GM18502 (cell line): Measurements from ENCODE around the gene NET1.
"Not testable (repeated sequence)": the region's sequence is repeated elsewhere in the genome, so short reads cannot be mapped to it uniquely, and the experiment has no call there.

Source experiments
- ATAC-seq: cut with Tn5 transposase; IDR thresholded peaks from one replicate; pipeline ENCODE4 v1.9.1; 2021; ENCODE audit warnings: mild to moderate bottlenecking; ENCODE audit not compliant: unreplicated experiment, poor library complexity

NET1 gene, protein sequence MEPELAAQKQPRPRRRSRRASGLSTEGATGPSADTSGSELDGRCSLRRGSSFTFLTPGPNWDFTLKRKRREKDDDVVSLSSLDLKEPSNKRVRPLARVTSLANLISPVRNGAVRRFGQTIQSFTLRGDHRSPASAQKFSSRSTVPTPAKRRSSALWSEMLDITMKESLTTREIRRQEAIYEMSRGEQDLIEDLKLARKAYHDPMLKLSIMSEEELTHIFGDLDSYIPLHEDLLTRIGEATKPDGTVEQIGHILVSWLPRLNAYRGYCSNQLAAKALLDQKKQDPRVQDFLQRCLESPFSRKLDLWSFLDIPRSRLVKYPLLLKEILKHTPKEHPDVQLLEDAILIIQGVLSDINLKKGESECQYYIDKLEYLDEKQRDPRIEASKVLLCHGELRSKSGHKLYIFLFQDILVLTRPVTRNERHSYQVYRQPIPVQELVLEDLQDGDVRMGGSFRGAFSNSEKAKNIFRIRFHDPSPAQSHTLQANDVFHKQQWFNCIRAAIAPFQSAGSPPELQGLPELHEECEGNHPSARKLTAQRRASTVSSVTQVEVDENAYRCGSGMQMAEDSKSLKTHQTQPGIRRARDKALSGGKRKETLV

DNA sequence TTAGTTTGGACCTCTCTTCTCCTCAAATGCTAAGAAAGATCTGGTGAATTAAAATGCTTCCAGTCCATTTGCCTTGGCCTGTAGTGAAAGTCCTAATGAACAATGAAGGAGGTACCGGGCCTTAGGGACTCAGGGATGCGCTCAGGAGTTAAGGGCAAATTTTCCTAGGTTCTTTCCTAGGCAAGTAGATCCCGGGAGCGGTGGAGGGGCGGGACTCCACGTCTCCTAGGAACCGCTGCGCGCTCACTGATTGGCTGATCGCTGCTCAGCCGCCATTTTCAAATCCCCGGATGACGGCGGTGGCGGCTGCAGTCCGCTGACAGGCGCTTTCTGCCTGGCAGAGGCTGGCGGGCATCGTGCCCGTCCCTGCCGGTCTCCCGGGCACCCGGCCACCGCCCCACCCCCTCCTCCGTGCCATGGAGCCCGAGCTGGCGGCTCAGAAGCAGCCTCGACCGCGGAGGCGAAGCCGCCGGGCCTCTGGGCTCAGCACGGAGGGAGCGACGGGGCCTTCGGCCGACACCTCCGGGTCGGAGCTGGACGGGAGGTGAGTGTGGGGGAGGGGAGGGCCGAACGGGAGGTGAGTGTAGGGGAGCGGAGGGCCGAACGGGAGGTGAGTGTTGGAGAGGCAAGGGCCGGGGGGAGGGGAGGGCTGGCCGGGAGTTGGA lies at the start of gene NET1:
NET1 (plus strand) TSS at position 281 of the 665 bp plus-strand sequence; CDS start at position 417, 136 bp downstream.
- peak; percentile 98 for ATAC-seq

DNA sequence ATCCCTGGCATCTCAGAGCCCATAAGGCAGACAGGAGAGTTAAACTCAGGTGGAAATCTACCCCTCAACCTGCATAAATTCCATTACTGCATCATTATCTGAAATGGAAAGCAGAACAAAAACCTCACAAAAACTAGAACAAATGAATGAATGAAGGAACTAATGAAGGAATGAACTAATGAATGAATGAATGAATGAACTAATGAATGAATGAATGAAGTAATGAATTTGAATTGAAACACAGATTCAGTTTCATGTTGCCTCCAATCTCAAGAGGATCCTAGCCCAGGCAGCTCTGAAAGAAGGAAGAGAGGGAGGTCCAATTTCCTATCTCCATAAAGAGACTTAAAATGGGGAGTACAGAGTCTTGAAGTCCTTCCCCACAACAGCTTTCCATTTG lies 49.5 kb upstream of the NET1 start:
- no peak for ATAC-seq

DNA sequence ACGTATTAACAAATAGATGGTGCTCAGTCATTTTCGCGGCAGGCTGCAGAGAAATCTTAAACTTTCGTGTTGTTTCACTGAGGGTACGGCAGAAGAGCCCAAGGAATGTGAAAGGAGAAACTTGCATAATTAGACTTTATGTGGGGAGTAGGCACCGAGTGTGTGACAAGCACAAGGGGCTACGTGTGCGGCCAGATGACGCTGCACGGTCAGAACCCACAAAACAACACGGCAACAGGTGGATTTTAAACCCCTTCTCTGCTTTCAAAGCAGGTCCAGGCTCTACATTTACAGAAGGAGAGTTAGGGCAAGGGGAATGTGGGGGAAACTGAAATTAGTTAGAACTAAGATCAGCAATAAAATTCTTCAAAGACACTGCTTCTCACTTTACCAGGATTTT lies 48.0 kb upstream of the NET1 start:
- ATAC-seq: no peak

DNA sequence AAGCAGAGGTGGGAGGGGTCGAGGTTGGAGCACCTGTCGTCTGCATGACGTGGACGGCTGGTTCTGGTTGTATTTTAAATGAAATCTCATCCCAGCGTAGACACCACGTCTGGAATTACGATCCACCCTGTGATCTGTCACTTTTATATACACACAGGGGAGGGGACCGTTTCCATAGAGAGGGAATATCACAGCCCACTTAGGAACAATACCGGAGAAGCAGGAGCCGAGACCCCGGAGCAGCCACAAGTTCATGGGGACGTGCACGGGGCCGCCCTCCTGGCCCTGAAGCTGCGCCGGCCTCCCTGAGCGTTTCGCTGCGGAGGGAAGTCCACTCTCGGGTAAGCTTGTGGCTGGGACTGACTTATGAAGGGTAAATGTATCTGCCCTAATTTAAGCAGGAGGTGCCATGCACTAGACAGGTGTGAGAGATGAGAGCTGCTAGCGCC lies 47.4 kb upstream of the NET1 start, which contains the start of gene UCN3:
UCN3 (plus strand) TSS at position 77 of the 449 bp plus-strand sequence. CDS start 8,755 bp downstream, outside the sequence.
- ATAC-seq: no peak

DNA sequence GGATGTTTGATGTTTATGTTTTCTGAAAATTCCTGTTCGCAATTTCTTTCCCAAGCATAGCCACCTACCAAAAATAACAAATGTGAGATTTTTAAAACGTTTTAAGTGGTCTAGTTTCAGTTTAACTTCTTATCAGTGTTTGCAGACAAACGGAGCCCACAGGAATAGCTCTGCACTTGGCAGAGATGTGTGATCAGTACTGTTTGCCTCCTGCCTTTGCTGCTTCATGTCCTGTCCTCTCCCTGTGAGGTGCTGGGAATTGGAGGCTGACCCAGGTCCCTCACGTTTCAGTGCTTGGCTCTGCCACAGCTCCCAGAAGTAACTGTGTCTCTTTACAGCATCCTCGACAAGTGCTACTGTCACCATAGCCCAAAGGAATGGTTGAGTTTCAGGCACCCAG lies 46.4 kb upstream of the NET1 start:
- no peak for ATAC-seq

DNA sequence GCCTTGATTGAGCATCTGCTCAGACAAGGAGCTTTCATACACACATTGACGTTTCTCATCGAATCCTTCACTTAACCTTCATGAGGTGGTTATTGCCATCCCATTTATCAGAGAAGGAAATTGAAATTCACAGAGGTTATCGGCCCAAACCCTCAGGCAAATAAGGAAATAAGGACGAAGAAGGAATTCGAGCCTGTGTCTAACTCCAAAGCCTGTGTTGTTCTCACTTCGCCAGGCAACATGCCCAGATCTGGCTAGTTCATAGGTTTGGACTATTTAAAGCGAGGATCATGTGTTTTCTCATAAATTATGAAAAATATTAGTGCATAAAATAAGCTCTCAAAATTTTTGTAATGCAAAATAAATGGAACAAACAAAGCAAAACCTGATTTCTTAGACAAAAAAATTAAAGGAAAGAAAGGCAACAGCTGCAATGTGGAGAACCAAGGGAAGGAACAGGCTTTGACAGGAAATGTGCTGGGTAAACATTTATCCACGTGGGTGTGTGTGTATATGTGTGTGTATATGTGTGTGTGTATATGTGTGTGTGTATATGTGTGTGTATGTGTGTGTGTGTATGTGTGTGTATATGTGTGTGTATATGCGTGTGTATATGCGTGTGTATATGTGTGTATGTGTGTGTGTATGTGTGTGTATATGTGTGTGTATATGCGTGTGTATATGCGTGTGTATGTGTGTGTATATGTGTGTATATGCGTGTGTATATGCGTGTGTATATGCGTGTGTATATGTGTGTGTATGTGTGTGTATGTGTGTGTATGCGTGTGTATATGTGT lies 42.8 kb upstream of the NET1 start:
- ATAC-seq: no peak

DNA sequence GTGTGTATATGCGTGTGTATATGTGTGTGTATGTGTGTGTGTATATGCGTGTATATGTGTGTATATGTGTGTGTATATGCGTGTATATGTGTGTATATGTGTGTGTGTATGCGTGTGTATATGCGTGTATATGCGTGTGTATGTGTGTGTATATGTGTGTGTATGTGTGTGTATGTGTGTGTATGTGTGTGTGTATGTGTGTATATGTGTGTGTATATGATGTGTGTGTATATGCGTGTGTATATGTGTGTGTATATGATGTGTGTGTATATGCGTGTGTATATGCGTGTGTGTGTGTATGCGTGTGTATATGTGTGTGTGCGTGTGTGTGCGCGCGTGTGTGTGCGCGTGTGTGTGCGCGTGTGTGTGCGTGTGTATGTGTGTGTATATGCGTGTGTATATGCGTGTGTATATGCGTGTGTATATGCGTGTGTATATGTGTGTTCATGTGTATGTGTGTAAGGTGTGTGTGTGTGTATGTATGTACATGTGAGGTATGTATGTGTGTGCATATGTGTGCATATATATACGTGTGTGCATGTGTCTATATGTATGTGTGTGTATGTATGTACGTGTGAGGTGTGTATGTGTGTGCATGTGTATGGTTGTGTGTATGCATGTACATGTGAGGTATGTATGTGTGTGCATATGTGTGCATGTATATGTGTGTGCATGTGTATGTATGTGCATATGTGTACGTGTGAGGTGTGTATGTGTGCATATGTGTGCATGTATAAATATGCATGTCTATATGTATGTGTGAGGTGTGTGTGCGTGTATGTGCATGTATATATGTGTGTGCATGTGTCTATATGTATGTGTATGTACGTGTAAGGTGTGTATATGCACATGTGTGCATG lies 41.6 kb upstream of the NET1 start:
- ATAC-seq: no peak

DNA sequence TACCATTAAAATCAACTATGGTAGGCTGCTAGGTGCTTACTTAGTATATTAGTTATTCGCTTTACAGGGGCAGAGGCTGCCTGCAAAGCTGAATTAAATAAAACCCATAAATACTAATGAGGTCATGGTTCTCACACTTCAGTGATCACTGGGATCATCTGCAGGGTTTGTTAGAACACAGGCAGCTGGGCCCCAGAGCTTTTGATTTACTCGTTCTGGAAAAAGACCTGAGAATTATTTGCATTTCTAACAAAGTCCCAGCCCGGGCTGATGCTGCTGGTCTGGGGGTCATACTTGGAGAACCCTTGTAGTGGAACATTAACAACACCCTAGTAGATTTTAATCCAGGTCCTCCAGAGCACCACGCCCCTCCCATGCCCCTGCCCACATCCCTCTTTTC lies 39.0 kb upstream of the NET1 start:
- no peak for ATAC-seq

DNA sequence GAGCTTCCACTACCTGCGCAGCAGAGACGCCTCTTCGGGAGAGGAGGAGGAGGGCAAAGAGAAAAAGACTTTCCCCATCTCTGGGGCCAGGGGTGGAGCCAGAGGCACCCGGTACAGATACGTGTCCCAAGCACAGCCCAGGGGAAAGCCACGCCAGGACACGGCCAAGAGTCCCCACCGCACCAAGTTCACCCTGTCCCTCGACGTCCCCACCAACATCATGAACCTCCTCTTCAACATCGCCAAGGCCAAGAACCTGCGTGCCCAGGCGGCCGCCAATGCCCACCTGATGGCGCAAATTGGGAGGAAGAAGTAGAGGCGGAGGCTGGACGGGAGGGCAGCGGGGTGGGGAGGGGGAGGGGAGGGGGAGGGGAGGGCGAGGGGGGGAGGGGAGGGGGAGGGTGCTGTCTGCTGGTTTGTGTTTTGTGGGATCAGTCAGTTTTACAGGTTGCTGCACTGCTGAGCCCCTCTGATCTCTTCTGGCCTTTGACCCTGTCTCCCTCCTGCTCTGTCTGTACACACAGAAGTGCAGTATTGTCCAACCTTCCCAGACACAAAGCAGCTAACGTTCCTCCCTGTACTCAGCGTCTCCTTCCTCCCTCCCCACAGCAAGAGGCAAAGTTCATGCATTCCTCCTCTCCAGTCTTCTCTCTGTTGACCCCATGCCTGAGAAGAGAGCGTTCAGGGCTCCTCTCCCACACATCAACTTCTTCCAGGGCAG lies 38.3 kb upstream of the NET1 start:
- no peak for ATAC-seq

DNA sequence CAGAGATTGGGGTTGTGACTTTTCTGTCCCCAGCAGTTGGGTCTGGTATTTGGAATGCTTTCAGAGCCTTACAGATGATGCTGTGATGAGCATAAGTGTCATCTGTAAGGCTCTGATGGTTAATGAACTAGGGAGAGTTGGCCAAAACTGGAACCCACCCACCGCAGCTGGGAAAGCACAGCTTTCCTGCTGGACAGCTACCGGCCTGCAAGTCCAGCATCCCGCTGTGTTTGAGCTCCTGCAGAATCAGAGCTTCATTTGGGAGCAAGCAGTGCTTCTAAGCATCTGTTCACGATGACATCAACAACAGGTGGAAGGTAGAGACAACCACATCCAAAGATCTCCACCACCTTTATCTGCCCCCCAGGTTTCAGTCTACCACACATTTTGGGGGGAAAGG lies 35.9 kb upstream of the NET1 start:
- ATAC-seq: no peak

DNA sequence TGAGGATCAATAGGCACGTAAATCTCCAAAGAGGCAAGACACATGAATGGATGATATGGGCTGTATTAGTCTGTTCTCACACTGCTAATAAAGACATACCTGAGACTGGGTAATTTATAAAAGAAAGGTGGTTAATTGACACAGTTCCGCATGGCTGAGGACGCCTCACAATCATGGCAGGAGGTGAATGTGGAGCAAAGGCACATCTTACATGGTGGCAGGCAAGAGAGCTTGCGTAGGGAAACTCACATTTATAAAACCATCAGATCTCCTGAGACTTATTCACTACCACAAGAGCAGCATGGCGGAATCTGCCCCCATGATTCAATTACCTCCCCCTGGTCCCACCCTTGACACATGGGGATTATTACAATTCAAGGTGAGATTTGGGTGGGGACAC lies 33.2 kb upstream of the NET1 start:
- ATAC-seq: not testable (repeated sequence)

DNA sequence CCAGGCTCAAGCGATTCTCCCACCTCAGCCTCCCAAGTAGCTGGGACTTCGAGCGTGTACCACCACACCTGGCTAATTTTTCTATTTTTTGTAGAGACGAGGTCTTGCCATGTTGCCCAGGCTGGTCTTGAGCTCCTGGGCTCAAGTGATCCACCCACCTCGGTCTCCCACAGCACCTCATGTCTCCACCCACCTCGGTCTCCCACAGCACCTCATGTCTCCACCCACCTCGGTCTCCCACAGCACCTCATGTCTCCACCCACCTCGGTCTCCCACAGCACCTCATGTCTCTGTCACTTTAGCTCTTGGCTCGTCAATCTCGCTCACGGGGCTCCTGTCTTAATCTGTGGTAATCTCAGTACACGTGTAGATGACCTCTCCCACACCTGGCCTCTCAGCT lies 32.0 kb upstream of the NET1 start:
- ATAC-seq: not testable (repeated sequence)

DNA sequence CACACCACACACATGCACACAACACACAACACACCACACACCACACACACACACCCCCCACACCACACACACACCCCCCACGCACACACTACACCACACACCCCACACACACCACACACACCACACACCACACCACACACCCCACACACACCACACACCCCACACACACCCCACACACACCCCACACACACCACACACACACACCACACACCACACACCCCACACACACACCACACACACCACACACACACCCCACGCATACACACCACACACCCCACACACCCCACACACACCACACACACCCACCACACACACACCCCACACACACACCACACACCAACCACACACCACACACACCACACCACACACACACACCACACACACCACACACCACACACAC lies 31.2 kb upstream of the NET1 start:
- ATAC-seq: no peak

DNA sequence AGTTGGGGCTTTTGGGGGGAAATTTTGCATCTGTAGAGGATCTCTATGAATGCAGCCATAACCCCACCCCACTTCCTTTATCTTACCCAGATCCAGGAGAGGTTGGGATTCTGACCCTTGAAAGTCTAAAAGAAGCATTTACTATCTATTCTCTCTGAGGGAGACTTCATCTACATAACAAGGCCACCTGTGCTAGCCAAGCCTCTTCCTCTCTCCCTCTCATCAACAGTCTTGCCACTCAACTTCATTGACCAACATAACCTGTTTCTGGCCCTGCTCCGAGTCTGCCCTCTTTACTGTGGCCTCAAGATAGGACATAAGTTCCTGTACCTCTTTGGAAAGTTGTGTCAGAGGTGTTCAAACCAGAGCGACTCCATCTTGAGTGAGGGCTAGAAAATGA lies 27.1 kb upstream of the NET1 start:
- ATAC-seq: no peak

DNA sequence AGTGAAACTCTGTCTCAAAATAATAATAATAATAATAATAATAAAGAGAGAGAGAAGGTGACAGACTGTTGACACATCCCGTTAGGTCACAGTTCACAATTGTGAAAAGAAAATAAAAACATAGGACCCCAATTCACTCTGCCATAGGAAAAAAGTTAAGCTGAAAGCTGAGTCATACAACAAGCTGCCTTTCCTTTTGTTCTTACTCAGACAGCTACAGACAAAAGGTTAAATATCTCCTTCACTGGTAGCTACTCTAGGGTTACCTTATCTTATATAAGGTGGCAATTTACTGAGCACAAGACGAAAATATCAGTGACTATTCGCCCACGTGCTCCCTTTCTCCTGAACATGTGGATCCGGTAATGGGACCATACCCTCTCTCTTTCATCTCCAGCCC lies 25.2 kb upstream of the NET1 start:
- ATAC-seq: no peak

DNA sequence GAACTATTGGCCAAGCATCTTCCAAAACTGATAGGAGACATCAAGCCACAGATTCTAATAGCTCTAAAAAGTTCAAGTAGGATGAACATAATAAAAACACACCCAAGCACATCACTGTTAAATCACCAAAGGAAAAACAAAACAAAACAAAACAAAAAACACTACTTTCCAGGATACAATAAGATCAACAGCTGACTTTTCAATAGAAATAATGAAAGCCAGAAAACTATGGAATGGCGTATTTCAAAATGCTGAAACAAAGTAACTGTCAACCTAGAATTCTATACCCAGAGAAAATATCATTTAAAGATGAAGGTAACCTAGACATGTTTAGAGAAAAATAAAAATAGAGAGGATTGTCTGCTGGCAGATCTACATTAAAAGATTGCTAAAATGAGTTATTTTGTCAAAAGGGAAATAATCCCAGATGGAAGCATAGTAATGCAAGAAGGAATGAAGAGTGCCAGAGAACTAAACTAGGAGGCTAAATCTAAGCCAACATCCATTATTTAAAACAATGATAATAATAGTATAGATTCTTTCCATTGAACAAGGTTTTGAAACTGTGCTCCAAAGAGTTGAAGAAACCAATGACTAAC lies 21.7 kb upstream of the NET1 start:
- ATAC-seq: no peak

DNA sequence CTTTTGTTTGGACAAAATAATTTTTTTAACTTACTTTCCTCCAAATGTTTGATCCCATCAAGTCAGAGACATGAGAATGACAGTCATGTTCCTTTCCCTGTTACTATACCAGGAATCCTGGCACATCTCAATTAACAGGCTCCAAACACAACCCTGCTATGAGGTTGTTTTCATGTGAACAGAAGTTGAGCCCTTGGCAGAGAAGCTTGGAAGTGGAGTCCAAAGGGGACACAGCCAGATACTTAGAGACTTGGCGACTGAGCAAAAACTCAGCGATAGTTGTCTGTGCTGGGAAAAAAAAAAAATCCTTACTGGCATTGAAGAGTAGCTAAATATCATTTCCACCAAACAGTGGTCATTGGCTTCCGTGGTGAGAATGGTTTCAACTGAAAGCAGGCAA lies 20.6 kb upstream of the NET1 start:
- ATAC-seq: no peak

DNA sequence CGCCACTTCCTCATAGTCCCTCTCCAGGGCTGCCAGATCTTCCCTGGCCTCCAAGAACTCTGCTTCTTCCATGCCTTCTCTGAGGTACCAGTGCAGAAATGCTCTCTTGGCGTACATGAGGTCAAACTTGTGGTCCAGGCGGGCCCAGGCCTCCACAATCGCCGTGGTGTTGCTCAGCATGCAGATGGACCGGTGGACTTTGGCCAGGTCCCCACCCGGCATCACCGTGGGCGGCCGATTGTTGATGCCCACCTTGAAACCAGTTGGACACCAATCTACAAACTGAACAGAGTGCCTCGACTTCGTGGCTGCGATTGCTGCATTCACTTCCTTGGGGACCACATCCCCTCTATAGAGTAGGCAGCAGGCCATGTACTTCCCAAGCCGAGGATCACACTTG lies 18.8 kb upstream of the NET1 start:
- ATAC-seq: no peak

DNA sequence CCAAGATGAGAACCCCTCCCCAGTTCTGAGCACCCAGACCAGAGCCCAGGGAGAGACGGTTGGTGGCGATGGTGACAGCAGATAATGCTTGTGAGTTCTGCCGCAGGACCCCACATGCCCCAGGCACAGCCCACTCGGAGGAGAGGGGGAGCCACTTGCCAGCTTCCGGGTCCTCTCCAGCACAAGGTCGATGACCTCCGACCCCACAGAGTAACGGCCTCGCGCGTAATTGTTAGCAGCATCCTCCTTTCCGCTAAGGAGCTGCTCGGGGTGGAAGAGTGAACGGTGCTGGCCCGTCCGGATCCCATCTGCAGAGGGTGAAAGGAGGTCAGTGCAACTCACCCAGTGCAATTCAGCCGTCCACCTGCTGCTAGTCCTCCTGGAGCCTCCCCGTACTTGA lies 17.2 kb upstream of the NET1 start:
- ATAC-seq: no peak
